Smooth muscle cell (in vitro differentiated cells): ENCODE measurements around the gene CH25H. TPM values are rescaled to one million over a fixed set of nuclear protein-coding genes. Genes with fewer than 3 reads are reported as not detected.
A peak's percentile ranks its signal among the peaks of the same experiment; 100 is the strongest.
"Not testable (repeated sequence)": the region's sequence is repeated elsewhere in the genome, so short reads cannot be mapped to it uniquely, and the experiment has no call there.

Source experiments
- DNase-seq: peaks from one replicate; lab custom pipeline; 2025; ENCODE audit not compliant: unreplicated experiment; lab: John Stamatoyannopoulos, UW
- H2AFZ ChIP-seq: fragments of 200-600 bp; sonication (generic); 2 replicates; pipeline ENCODE4 v1.6.0; 2016; ENCODE audit warnings: antibody characterized with exemption, low read depth, mild to moderate bottlenecking
- H3F3A ChIP-seq: fragments of 200-600 bp; sonication (generic); 2 replicates; pipeline ENCODE4 v1.6.0; 2017; ENCODE audit warnings: antibody characterized with exemption, low read depth
- H3K27ac ChIP-seq: fragments of 200-600 bp; sonication (generic); 2 replicates; pipeline ENCODE4 v1.5.1; 2016; ENCODE audit warnings: low read depth, mild to moderate bottlenecking
- H3K27me3 ChIP-seq: fragments of 200-600 bp; sonication (generic); 2 replicates; pipeline ENCODE4 v1.6.1; 2016; ENCODE audit warnings: low read depth, mild to moderate bottlenecking
- H3K36me3 ChIP-seq: fragments of 200-600 bp; sonication (generic); 2 replicates; pipeline ENCODE4 v1.5.1; 2016; ENCODE audit warnings: low read depth
- H3K4me1 ChIP-seq: fragments of 200-600 bp; sonication (generic); 2 replicates; pipeline ENCODE4 v1.5.1; 2016; ENCODE audit warnings: low read depth
- H3K4me2 ChIP-seq: fragments of 200-600 bp; sonication (generic); 2 replicates; pipeline ENCODE4 v1.6.0; 2016; ENCODE audit warnings: mild to moderate bottlenecking
- H3K4me3 ChIP-seq: fragments of 200-600 bp; sonication (generic); 2 replicates; pipeline ENCODE4 v1.5.1; 2016; ENCODE audit warnings: mild to moderate bottlenecking
- H3K79me2 ChIP-seq: fragments of 200-600 bp; sonication (generic); 2 replicates; pipeline ENCODE4 v1.6.0; 2016; ENCODE audit warnings: low read depth, mild to moderate bottlenecking
- H3K9ac ChIP-seq: fragments of 200-600 bp; sonication (generic); 2 replicates; pipeline ENCODE4 v1.6.0; 2016; ENCODE audit warnings: low read depth
- H3K9me3 ChIP-seq: fragments of 200-600 bp; sonication (generic); replicated peaks from 2 replicates; pipeline ENCODE4 v1.5.1; 2016; ENCODE audit warnings: low read depth
- H4K20me1 ChIP-seq: fragments of 200-600 bp; sonication (generic); 2 replicates; pipeline ENCODE4 v1.6.0; 2016; ENCODE audit warnings: low read depth
- CTCF ChIP-seq: fragments of 200-600 bp; sonication (generic); IDR thresholded peaks from 2 replicates; pipeline ENCODE4 v1.5.1; 2017; ENCODE audit warnings: borderline replicate concordance, mild to moderate bottlenecking, antibody characterized with exemption; ENCODE audit not compliant: insufficient read depth, poor library complexity, severe bottlenecking
- WGBS: methylation state at CpG from one replicate; pipeline ENCODE4 v1.1.7; 2016; ENCODE audit warnings: low lambda C conversion rate; 5-methylcytosine and 5-hydroxymethylcytosine counted together
- polyA plus RNA-seq: library from polyadenylated mRNA; unstranded; fragments of >200 nt; fragmentation: Nextera tagmentation; extraction: Ambion mirVana; gene quantifications from 2 replicates; pipeline ENCODE4 v1.2.1, GENCODE V29; 2016
- total RNA-seq: library from RNA; depleted of rRNA; stranded (reverse); fragments of >200 nt; gene quantifications from 2 replicates; pipeline ENCODE4 v1.2.3, GENCODE V29; 2014

CH25H gene
- total and polyA plus RNA-seq, 2 experiments from 2014 or later, result not detected

DNA sequence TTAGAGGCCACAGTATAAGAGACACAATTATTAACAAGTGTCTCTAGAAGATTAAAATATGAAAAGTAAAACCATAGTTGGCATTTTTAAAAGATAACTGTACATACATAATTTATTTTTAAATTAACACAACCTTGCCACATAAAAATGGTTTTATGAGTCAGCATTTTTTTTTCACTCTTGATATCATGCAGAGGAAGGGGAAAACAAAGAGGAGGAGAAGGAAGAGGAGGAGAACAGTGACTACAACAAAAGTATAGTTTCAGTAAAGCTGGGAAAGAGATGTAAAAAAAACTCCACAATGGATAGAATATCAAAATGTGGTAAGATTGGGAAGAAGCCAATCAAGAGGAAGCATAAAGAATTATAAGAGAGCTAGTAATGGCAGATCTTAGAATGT is 34.0 kb downstream of the CH25H start:
- Histone ChIP-seq H2AFZ (no peak overlapping the region), H3K4me3 (no peak overlapping the region), H3F3A (no peaks in the 10 kb centered on the region), H3K36me3 (no peaks in the 10 kb centered on the region), H3K9me3 (no peaks in the 10 kb centered on the region), H3K27ac (no peak overlapping the region), H3K4me2 (no peak overlapping the region), H3K4me1 (peaks cover 20% of the 10 kb centered on the region), H4K20me1 (no peaks in the 10 kb centered on the region), H3K79me2 (no peaks in the 10 kb centered on the region), H3K27me3 (peaks cover 10% of the 10 kb centered on the region), H3K9ac (no peak overlapping the region)
- TF ChIP-seq CTCF, result no peak
- DNase-seq, result no peak

DNA sequence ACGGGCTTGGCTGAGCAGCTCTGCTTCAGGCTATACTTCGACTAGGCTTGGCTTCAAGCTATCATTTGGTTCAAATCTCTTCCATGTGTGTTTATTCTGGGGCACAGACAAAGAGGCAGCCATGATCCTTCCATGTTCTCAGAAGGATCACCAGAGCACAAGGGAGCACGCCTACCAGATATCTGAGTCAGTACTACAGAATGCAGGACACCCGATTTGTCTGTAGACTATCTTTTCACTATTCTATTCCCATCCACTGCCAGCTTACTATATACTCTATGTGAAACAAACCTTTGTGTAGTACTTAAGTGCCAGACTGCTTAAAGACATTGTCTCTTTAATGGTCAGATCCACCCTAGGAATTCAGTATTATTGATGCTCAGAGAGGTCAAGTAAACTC is 35.1 kb downstream of the CH25H start:
- H3K4me2 ChIP-seq, result no peak overlapping the region
- no peak for TF ChIP-seq CTCF
- H3K79me2 ChIP-seq, result no peaks in the 10 kb centered on the region
- H3K4me3 ChIP-seq, result no peak overlapping the region
- H3F3A ChIP-seq, result no peaks in the 10 kb centered on the region
- no peaks in the 10 kb centered on the region for H3K36me3 ChIP-seq
- no peak for DNase-seq
- no peaks in the 10 kb centered on the region for H4K20me1 ChIP-seq
- peaks cover 20% of the 10 kb centered on the region for H3K4me1 ChIP-seq
- no peaks in the 10 kb centered on the region for H3K9me3 ChIP-seq
- no peak overlapping the region for H3K9ac ChIP-seq
- H3K27me3 ChIP-seq, result peaks cover 2% of the 10 kb centered on the region
- 64% methylated on average over 4 of the region's 4 CpGs for WGBS
- peak overlapping the region; percentile 20 for H2AFZ ChIP-seq
- H3K27ac ChIP-seq, result peak overlapping the region; percentile 44

DNA sequence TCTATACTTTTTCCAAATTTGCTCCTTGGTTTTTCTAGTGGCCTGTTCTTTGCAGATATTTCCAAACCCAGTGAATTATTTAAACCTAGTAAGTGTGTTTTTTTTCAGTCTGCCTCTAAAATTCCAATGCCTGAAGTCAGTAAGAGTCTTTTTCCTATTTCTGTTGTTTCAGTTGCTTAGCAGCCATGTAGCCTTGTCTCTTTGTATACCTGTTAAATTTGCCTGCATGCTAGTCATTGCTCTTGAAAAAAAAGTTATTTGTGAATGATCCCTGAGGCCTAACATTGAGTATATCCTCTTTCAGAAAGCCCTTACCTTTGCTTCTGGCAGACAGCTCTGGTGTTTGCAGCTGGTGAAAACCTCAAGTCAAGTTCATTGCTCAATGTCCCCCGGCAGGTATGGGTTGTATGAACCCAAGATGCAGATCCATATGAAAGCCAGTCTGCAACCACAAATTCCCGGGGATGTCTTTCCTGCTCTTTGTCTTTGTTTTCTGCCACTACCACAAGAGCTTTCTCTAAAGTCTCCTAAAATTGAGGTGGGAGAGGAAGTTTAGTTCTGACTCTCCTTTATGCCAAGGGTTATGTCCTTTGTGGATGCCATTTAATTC is 35.7 kb downstream of the CH25H start:
- H3K79me2 ChIP-seq, result no peaks in the 10 kb centered on the region
- H3K4me2 ChIP-seq, result no peak overlapping the region
- no peaks in the 10 kb centered on the region for H3F3A ChIP-seq
- no peak overlapping the region for H3K9ac ChIP-seq
- WGBS, result 81% methylated on average over 2 of the region's 2 CpGs
- peaks cover 2% of the 10 kb centered on the region for H3K27me3 ChIP-seq
- peak overlapping the region; percentile 20 for H2AFZ ChIP-seq
- no peaks in the 10 kb centered on the region for H4K20me1 ChIP-seq
- peaks cover 20% of the 10 kb centered on the region for H3K4me1 ChIP-seq
- no peaks in the 10 kb centered on the region for H3K36me3 ChIP-seq
- H3K27ac ChIP-seq, result peak overlapping the region; percentile 44
- no peak overlapping the region for H3K4me3 ChIP-seq
- DNase-seq, result no peak
- no peaks in the 10 kb centered on the region for H3K9me3 ChIP-seq
- no peak for TF ChIP-seq CTCF

- H2AFZ ChIP-seq, H3K4me2 ChIP-seq, H3K9ac ChIP-seq, H3F3A ChIP-seq, H3K4me3 ChIP-seq, DNase-seq, H3K79me2 ChIP-seq, H3K9me3 ChIP-seq, H3K27ac ChIP-seq, H4K20me1 ChIP-seq, H3K36me3 ChIP-seq: not testable (repeated sequence)
- H3K4me1 ChIP-seq, result peaks cover 14% of the 10 kb centered on the region
- WGBS, result 78% methylated on average over 9 of the region's 9 CpGs
- H3K27me3 ChIP-seq, result peaks cover 17% of the 10 kb centered on the region
Measured at GRCh38 chr10:89168354-89168900, 38.7 kb downstream of the CH25H start.
